H1 (cell line): ENCODE results near the gene LCT. TPM values are rescaled to one million over a fixed set of nuclear protein-coding genes. Genes with fewer than 3 reads are reported as not detected.
A peak's percentile ranks its signal among the peaks of the same experiment; 100 is the strongest.

Source experiments
- CTCF ChIA-PET: fragments of 300-600 bp; sonication (Branson Sonifier 250); formaldehyde crosslinking; loops from one replicate; lab custom pipeline; 2021; ENCODE audit not compliant: partially characterized antibody; lab: Charles Lee
- POLR2A ChIA-PET: fragments of 300-600 bp; sonication (Branson Sonifier 250); formaldehyde crosslinking; loops from one replicate; lab custom pipeline; 2021; ENCODE audit warnings: inconsistent platforms; ENCODE audit not compliant: partially characterized antibody; lab: Charles Lee
- DNase-seq, 2 experiments: peaks; one replicate each; pipeline versions ENCODE4 v3.0.0 to v3.0.0-alpha.2; 2010 to 2022; ENCODE audit warnings: low spot score in 2 of 2, low read depth in 1 of 2, mixed read lengths in 1 of 2
- FAIRE-seq: peaks from 2 replicates; lab custom pipeline; 2011; peaks lifted over from hg19 to GRCh38; lab: Jason Lieb, UNC
- H2AFZ ChIP-seq: 2 replicates; pipeline ENCODE4 v1.8.1; 2012; ENCODE audit warnings: low read length, inconsistent platforms
- H2AK5ac ChIP-seq: 2 replicates; pipeline ENCODE4 v1.6.1; 2013; ENCODE audit warnings: low read depth, low read length
- H2BK120ac ChIP-seq: replicated peaks from 2 replicates; pipeline ENCODE3; 2013; ENCODE audit warnings: low read depth, low read length, inconsistent platforms
- H2BK12ac ChIP-seq: 2 replicates; pipeline ENCODE4 v1.6.1; 2013; ENCODE audit warnings: low read depth, low read length
- H2BK15ac ChIP-seq: 2 replicates; pipeline ENCODE4 v1.6.1; 2013; ENCODE audit warnings: low read length
- H2BK20ac ChIP-seq: 2 replicates; pipeline ENCODE4 v1.6.1; 2013; ENCODE audit warnings: low read length
- H2BK5ac ChIP-seq: 2 replicates; pipeline ENCODE4 v1.6.1; 2013; ENCODE audit warnings: low read depth, low read length
- H3K14ac ChIP-seq: 2 replicates; pipeline ENCODE4 v1.6.1; 2013; ENCODE audit warnings: inconsistent platforms; ENCODE audit not compliant: insufficient read length
- H3K18ac ChIP-seq: 2 replicates; pipeline ENCODE4 v1.6.1; 2013; ENCODE audit warnings: low read length; ENCODE audit errors: extremely low read depth
- H3K23ac ChIP-seq: 2 replicates; pipeline ENCODE4 v1.6.1; 2013; ENCODE audit warnings: inconsistent platforms; ENCODE audit not compliant: insufficient read length
- H3K23me2 ChIP-seq: 2 replicates; pipeline ENCODE4 v1.6.1; 2013; ENCODE audit warnings: low read depth, low read length
- H3K27ac ChIP-seq: 2 replicates; pipeline ENCODE4 v1.6.1; 2011; ENCODE audit warnings: low read depth, low read length, inconsistent platforms
- H3K27me3 ChIP-seq, 4 experiments: replicated peaks in 1 of 4; 1 replicate in 1 of 4; 2 replicates in 3 of 4; pipeline versions ENCODE4 v1.6.1 to v1.8.1; 2011 to 2013; ENCODE audit warnings: low read length in 3 of 4, mild to moderate bottlenecking in 3 of 4, inconsistent platforms in 2 of 4, mixed read lengths in 2 of 4, moderate library complexity in 1 of 4; ENCODE audit not compliant: control insufficient read depth in 3 of 4, insufficient read depth in 3 of 4; ENCODE audit errors: extremely low read depth in 1 of 4
- H3K36me3 ChIP-seq, 4 experiments: 2 replicates each; pipeline versions ENCODE4 v1.6.1 to v1.8.1; 2011 to 2013; ENCODE audit warnings: mild to moderate bottlenecking in 4 of 4, low read length in 3 of 4, moderate library complexity in 2 of 4, control low read depth in 1 of 4, inconsistent platforms in 1 of 4; ENCODE audit not compliant: insufficient read depth in 4 of 4, control insufficient read depth in 2 of 4
- H3K4ac ChIP-seq: replicated peaks from 2 replicates; pipeline ENCODE3; 2013; ENCODE audit warnings: low read length, low read depth, mixed read lengths, inconsistent platforms; ENCODE audit not compliant: insufficient read length
- H3K4me1 ChIP-seq, 4 experiments: replicated peaks in 1 of 4; 1 replicate in 1 of 4; 2 replicates in 3 of 4; pipeline versions ENCODE4 v1.6.1 to v1.8.1; 2011 to 2013; ENCODE audit warnings: low read length in 3 of 4, inconsistent platforms in 2 of 4, mixed read lengths in 1 of 4; ENCODE audit not compliant: insufficient read depth in 4 of 4, control insufficient read depth in 3 of 4
- H3K4me2 ChIP-seq, 2 experiments: 2 replicates each; pipeline versions ENCODE4 v1.6.1 to v1.8.1; 2011 to 2013; ENCODE audit warnings: low read depth in 2 of 2, low read length in 2 of 2, control low read depth in 1 of 2, inconsistent platforms in 1 of 2, mild to moderate bottlenecking in 1 of 2; ENCODE audit not compliant: insufficient read depth in 1 of 2
- H3K4me3 ChIP-seq, 4 experiments: fragments of 200-600, 300-600 bp in 1 of 4; sonication (generic), shearing (Covaris generic), sonication (Bioruptor Twin) in 1 of 4; 2 replicates each; pipeline versions ENCODE4 v1.5.1 to v1.8.1; 2011 to 2016; ENCODE audit warnings: low read length in 4 of 4, low read depth in 3 of 4, control low read depth in 2 of 4, inconsistent platforms in 2 of 4, mild to moderate bottlenecking in 2 of 4, mixed read lengths in 1 of 4, moderate library complexity in 1 of 4; ENCODE audit not compliant: insufficient read depth in 2 of 4; ENCODE audit errors: extremely low read depth in 1 of 4
- H3K56ac ChIP-seq: replicated peaks from 2 replicates; pipeline ENCODE3; 2013; ENCODE audit warnings: low read depth, mild to moderate bottlenecking, mixed read lengths, low read length, inconsistent platforms; ENCODE audit not compliant: insufficient read length
- H3K79me1 ChIP-seq: 2 replicates; pipeline ENCODE4 v1.6.1; 2013; ENCODE audit warnings: low read depth, low read length, control low read depth
- H3K79me2 ChIP-seq, 2 experiments: 2 replicates each; pipeline versions ENCODE4 v1.6.1 to v1.8.1; 2012 to 2013; ENCODE audit warnings: low read length in 2 of 2, mild to moderate bottlenecking in 2 of 2, inconsistent platforms in 1 of 2; ENCODE audit not compliant: insufficient read depth in 2 of 2, control insufficient read depth in 1 of 2
- H3K9ac ChIP-seq, 4 experiments: replicated peaks in 1 of 4; 1 replicate in 1 of 4; 2 replicates in 3 of 4; pipeline versions ENCODE4 v1.6.1 to v1.8.1; 2011 to 2013; ENCODE audit warnings: low read depth in 3 of 4, low read length in 3 of 4, control low read depth in 2 of 4, mild to moderate bottlenecking in 2 of 4, moderate library complexity in 2 of 4, inconsistent platforms in 1 of 4; ENCODE audit errors: extremely low read depth in 1 of 4
- H3K9me3 ChIP-seq, 2 experiments: 2 replicates each; pipeline versions ENCODE4 v1.6.1 to v1.8.1; 2012 to 2013; ENCODE audit warnings: mild to moderate bottlenecking in 2 of 2, moderate library complexity in 2 of 2, control low read depth in 1 of 2, inconsistent platforms in 1 of 2, low read depth in 1 of 2, low read length in 1 of 2, mixed read lengths in 1 of 2; ENCODE audit not compliant: insufficient read depth in 2 of 2
- H4K20me1 ChIP-seq, 2 experiments: replicated peaks in 1 of 2; 2 replicates each; pipeline versions ENCODE3 to v1.8.1; 2011 to 2013; ENCODE audit warnings: inconsistent platforms in 2 of 2, low read length in 2 of 2, mild to moderate bottlenecking in 1 of 2; ENCODE audit not compliant: insufficient read depth in 2 of 2, control insufficient read depth in 1 of 2
- H4K5ac ChIP-seq: 2 replicates; pipeline ENCODE4 v1.6.1; 2013; ENCODE audit warnings: low read length, low read depth, mixed read lengths, inconsistent platforms; ENCODE audit not compliant: insufficient read length
- H4K8ac ChIP-seq: 2 replicates; pipeline ENCODE4 v1.8.0; 2013; ENCODE audit warnings: mild to moderate bottlenecking, moderate library complexity, low read length, inconsistent platforms; ENCODE audit not compliant: insufficient read depth; ENCODE audit errors: extremely low read depth
- H4K91ac ChIP-seq: replicated peaks from 2 replicates; pipeline ENCODE3; 2013; ENCODE audit warnings: low read length, mixed read lengths, inconsistent platforms; ENCODE audit not compliant: insufficient read length
- CBX8 ChIP-seq: fragments of 300-800, 300-1000 bp; sonication (generic); IDR thresholded peaks from 2 replicates; pipeline ENCODE4 v1.7.1; 2016; ENCODE audit warnings: low read depth, low read length, borderline replicate concordance
- CTBP2 ChIP-seq: IDR thresholded peaks from 2 replicates; pipeline ENCODE4 v1.7.0; 2011; ENCODE audit warnings: borderline replicate concordance, mild to moderate bottlenecking, moderate library complexity, mixed read lengths, low read length; ENCODE audit not compliant: insufficient read depth, insufficient read length
- EP300 ChIP-seq, 2 experiments: IDR thresholded peaks; 1 replicate in 1 of 2; 2 replicates in 1 of 2; pipeline ENCODE4 v1.6.1; 2011 to 2012; ENCODE audit warnings: low read depth in 2 of 2, low read length in 2 of 2, mild to moderate bottlenecking in 2 of 2, borderline replicate concordance in 1 of 2, inconsistent platforms in 1 of 2, moderate library complexity in 1 of 2
- GABPA ChIP-seq: IDR thresholded peaks from 2 replicates; pipeline ENCODE4 v1.6.1; 2011; ENCODE audit warnings: mild to moderate bottlenecking, low read length, moderate library complexity, borderline replicate concordance; ENCODE audit not compliant: insufficient read depth
- KDM5A ChIP-seq: fragments of 200-600 bp; IDR thresholded peaks from 2 replicates; pipeline ENCODE4 v1.7.1; 2012; ENCODE audit warnings: mild to moderate bottlenecking, low read length, inconsistent platforms, mixed read lengths
- PHF8 ChIP-seq: fragments of 200-600 bp; sonication (generic); conservative IDR thresholded peaks from 2 replicates; pipeline ENCODE4 v1.7.1; 2012; ENCODE audit warnings: low read depth, mild to moderate bottlenecking, inconsistent platforms, low read length, moderate library complexity
- RNF2 ChIP-seq: fragments of 200-900, 300-1000 bp; sonication (generic); IDR thresholded peaks from 2 replicates; pipeline ENCODE4 v1.7.1; 2016; ENCODE audit warnings: borderline replicate concordance, low read depth, mild to moderate bottlenecking, antibody characterized with exemption, low read length; ENCODE audit not compliant: poor library complexity, severe bottlenecking; ENCODE audit errors: missing control alignments
- SP2 ChIP-seq: IDR thresholded peaks from 2 replicates; pipeline ENCODE4 v1.6.1; 2012; ENCODE audit warnings: mild to moderate bottlenecking, low read length, inconsistent platforms
- SP4 ChIP-seq: IDR thresholded peaks from 2 replicates; pipeline ENCODE4 v1.6.1; 2012; ENCODE audit warnings: low read length, inconsistent platforms
- SRF ChIP-seq: IDR thresholded peaks from 2 replicates; pipeline ENCODE4 v1.6.1; 2011; ENCODE audit warnings: mild to moderate bottlenecking, low read depth, low read length, moderate library complexity
- TAF1 ChIP-seq: IDR thresholded peaks from 2 replicates; pipeline ENCODE4 v1.6.1; 2011; ENCODE audit warnings: mild to moderate bottlenecking, low read depth, low read length
- ZNF274 ChIP-seq: IDR thresholded peaks from 2 replicates; pipeline ENCODE4 v1.7.0; 2012; ENCODE audit warnings: low read length, borderline replicate concordance; ENCODE audit errors: extremely low read depth
- WGBS, 2 experiments: shearing (Covaris generic) in 1 of 2; methylation state at CpG; one replicate each; pipeline versions ENCODE4 v1.1.6 to v1.1.7; 2013 to 2015; ENCODE audit warnings: low lambda C conversion rate in 2 of 2, mixed read lengths in 2 of 2, inconsistent platforms in 1 of 2, low coverage in 1 of 2, missing lambda C conversion rate in 1 of 2; ENCODE audit not compliant: insufficient replicate concordance in 2 of 2, insufficient coverage in 1 of 2, insufficient read length in 1 of 2; ENCODE audit errors: extremely low coverage in 1 of 2, missing lambda C conversion rate in 1 of 2; 5-methylcytosine and 5-hydroxymethylcytosine counted together
- polyA plus RNA-seq, 7 experiments: library from polyadenylated mRNA; depleted of rRNA in 3 of 7; stranded (reverse) in 5 of 7; unstranded in 2 of 7; fragments of >200 nt in 5 of 7; fragments of 200-250 nt in 2 of 7; gene quantifications; 1 replicate in 5 of 7; 2 replicates in 1 of 7; 4 replicates in 1 of 7; pipeline versions ENCODE4 v1.2.1 to v1.2.3, GENCODE V29; 2011 to 2013; ENCODE audit warnings: missing spikeins in 2 of 7, mixed read lengths in 2 of 7
- total RNA-seq: library from RNA; stranded (reverse); fragmentation: NEBNext Ultra II Directional; extraction: Animal tissue kit (Norgen Biotek cat#: 25700); gene quantifications from 2 replicates; pipeline ENCODE4 v1.2.1, GENCODE V29; 2021

Gene LCT
- total and polyA plus RNA-seq, 2 of the 8 experiments (the other 6 are each of a cell fraction or from before 2014, with no cell fraction given): 0.06 TPM; not detected in 1

- Histone ChIP-seq H4K5ac (no peak overlapping the region), H4K91ac (no peak overlapping the region), H2AFZ (no peak overlapping the region), H4K20me1 (no peaks in the 10 kb centered on the region), H3K27me3 (no peaks in the 10 kb centered on the region), H3K79me1 (no peaks in the 10 kb centered on the region; the same call in 1 of the 2 replicates), H3K79me2 (no peaks in the 10 kb centered on the region), H3K36me3 (no peaks in the 10 kb centered on the region), H4K8ac (no peak overlapping the region; the same call in 1 of the 2 replicates), H3K14ac (no peak overlapping the region), H3K9me3 (no peaks in the 10 kb centered on the region), H2AK5ac (no peak overlapping the region), H2BK20ac (no peak overlapping the region), H3K18ac (no peak overlapping the region), H3K9ac (no peak overlapping the region), H3K27ac (no peak overlapping the region), H2BK15ac (no peak overlapping the region), H3K4me1 (no peaks in the 10 kb centered on the region; a peak in 1 of 7 replicates), H3K23ac (no peak overlapping the region), H2BK5ac (no peak overlapping the region), H3K56ac (no peak overlapping the region), H3K23me2 (no peaks in the 10 kb centered on the region), H3K4me2 (no peak overlapping the region), H3K4ac (no peak overlapping the region), H3K4me3 (no peak overlapping the region), H2BK120ac (no peak overlapping the region), H2BK12ac (no peak overlapping the region)
- 64% methylated on average over 8 of the region's 8 CpGs; no CpG with 5 or more reads in 1 of the 2 experiments for WGBS, 2 experiments
- FAIRE-seq: no peak
- peak in 1 of 2 experiments; percentile 69 for DNase-seq
- ChIA-PET CTCF (interaction anchor here (0.8 to 3.3 kb wide), 4 partner anchors 14 to 563 kb away, joined by 4 to 12 read pairs (median 6); partner anchors contain the start of gene LCT), POLR2A (no interaction called here)
- TF ChIP-seq GABPA (no peak), SP4 (no peak), EP300 (IDR thresholded peaks at IDR 0.05; ENCODE audit: borderline replicate concordance in 1 of 2, low read depth in 2 of 2, low read length in 2 of 2) (no peak), RNF2 (no peak), CBX8 (no peak), SP2 (no peak), SRF (no peak), TAF1 (no peak), ZNF274 (no peak), KDM5A (no peak), PHF8 (no peak), CTBP2 (no peak)
Observed at GRCh38 chr2:135818937-135819610, 17.9 kb downstream of the LCT start.
